Fibroblast of lung (primary cell): Measurements from ENCODE around the gene ITIH6. TPM values are rescaled to one million over a fixed set of nuclear protein-coding genes. Genes with fewer than 3 reads are reported as not detected.
A peak's percentile ranks its signal among the peaks of the same experiment; 100 is the strongest.

ENCODE experiments used
- DNase-seq, 2 donors: peaks; one replicate each; pipeline versions ENCODE4 v3.0.0 to v3.0.0-alpha.2; 2010; ENCODE audit warnings: low read depth in 2 of 2
- H2AFZ ChIP-seq: 2 replicates; pipeline ENCODE4 v1.5.1; 2012; ENCODE audit warnings: low read length, control low read depth, inconsistent platforms
- H3K27ac ChIP-seq: 2 replicates; pipeline ENCODE4 v1.5.1; 2011; ENCODE audit warnings: low read length, control low read depth; ENCODE audit not compliant: insufficient read depth
- H3K27me3 ChIP-seq: 2 replicates; pipeline ENCODE4 v1.5.1; 2011; ENCODE audit warnings: mild to moderate bottlenecking, low read length; ENCODE audit not compliant: control insufficient read depth, insufficient read depth
- H3K36me3 ChIP-seq: 2 replicates; pipeline ENCODE4 v1.5.1; 2011; ENCODE audit warnings: low read length; ENCODE audit not compliant: control insufficient read depth, insufficient read depth
- H3K4me1 ChIP-seq: 2 replicates; pipeline ENCODE4 v1.5.1; 2011; ENCODE audit warnings: low read length; ENCODE audit not compliant: control insufficient read depth, insufficient read depth; ENCODE audit errors: extremely low read depth
- H3K4me2 ChIP-seq: 2 replicates; pipeline ENCODE4 v1.5.1; 2011; ENCODE audit warnings: low read length, control low read depth; ENCODE audit not compliant: insufficient read depth; ENCODE audit errors: extremely low read depth
- H3K4me3 ChIP-seq, 4 experiments: fragments of 200-600 bp in 1 of 4; sonication (generic) in 1 of 4; replicated peaks in 1 of 4; 2 replicates each; pipeline ENCODE4 v1.5.1; 2011 to 2016; ENCODE audit warnings: low read length in 4 of 4, low read depth in 3 of 4, mild to moderate bottlenecking in 3 of 4, control low read depth in 2 of 4, inconsistent platforms in 1 of 4, mixed read lengths in 1 of 4; ENCODE audit not compliant: insufficient read depth in 1 of 4; ENCODE audit errors: control extremely low read depth in 1 of 4
- H3K79me2 ChIP-seq: 2 replicates; pipeline ENCODE4 v1.5.1; 2012; ENCODE audit warnings: mild to moderate bottlenecking, low read length, inconsistent platforms; ENCODE audit not compliant: control insufficient read depth, insufficient read depth
- H3K9ac ChIP-seq: 2 replicates; pipeline ENCODE4 v1.5.1; 2011; ENCODE audit warnings: mild to moderate bottlenecking, low read length, control low read depth; ENCODE audit not compliant: insufficient read depth
- H3K9me3 ChIP-seq: 2 replicates; pipeline ENCODE4 v1.5.1; 2012; ENCODE audit warnings: low read depth, low read length; ENCODE audit not compliant: control insufficient read depth, insufficient read depth
- H4K20me1 ChIP-seq: 2 replicates; pipeline ENCODE4 v1.5.1; 2011; ENCODE audit warnings: low read length; ENCODE audit not compliant: control insufficient read depth, insufficient read depth; ENCODE audit errors: extremely low read depth
- CTCF ChIP-seq, 2 donors: IDR thresholded peaks in 1 of 2; conservative IDR thresholded peaks in 1 of 2; 1 replicate in 1 of 2; 2 replicates in 1 of 2; pipeline ENCODE4 v1.5.1; 2011 to 2012; ENCODE audit warnings: low read length in 2 of 2, control low read depth in 1 of 2, inconsistent platforms in 1 of 2, low read depth in 1 of 2, mild to moderate bottlenecking in 1 of 2
- EZH2 ChIP-seq: IDR thresholded peaks from 2 replicates; pipeline ENCODE4 v1.5.1; 2012; ENCODE audit warnings: low read length, control low read depth, mild to moderate bottlenecking; ENCODE audit errors: missing control alignments
- polyA plus RNA-seq, 2 donors: library from polyadenylated mRNA; depleted of rRNA in 1 of 2; stranded (reverse) in 1 of 2; unstranded in 1 of 2; fragments of >200 nt; gene quantifications; 2 replicates each; pipeline ENCODE4 v1.2.1, GENCODE V29; 2011 to 2012; ENCODE audit warnings: missing spikeins in 1 of 2
- total RNA-seq: library from RNA; depleted of rRNA; stranded (reverse); fragments of >200 nt; gene quantifications from 2 replicates; pipeline ENCODE4 v1.2.1, GENCODE V29; 2014

The ITIH6 gene
- total and polyA plus RNA-seq, 2 donors (not counting 1 experiment from before 2014, with no cell fraction given): not detected

DNA sequence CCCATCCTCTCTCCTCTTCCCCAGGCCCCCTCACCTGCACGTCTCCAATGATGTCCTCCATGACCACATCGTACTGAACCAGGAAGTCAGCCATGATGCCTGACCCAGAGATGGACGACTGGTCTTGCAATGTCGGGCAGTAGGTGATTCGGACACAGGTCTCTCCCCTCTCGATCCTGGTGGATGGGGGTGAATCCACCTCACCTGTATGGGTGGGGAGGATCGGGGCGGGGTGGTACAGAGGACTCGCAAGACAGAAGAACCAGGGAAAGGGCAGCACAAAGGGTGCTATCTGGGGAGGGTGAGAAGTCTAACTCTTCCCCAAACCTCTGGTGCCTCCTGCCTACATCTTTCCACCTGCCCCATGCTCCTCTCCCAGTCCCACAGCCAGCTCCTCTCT lies 9.6 kb downstream of the ITIH6 start:
- no peak overlapping the region for H3K4me3 ChIP-seq
- no peak for DNase-seq
- no peak overlapping the region for H3K27ac ChIP-seq
- no peak overlapping the region for H3K9ac ChIP-seq
- H3K36me3 ChIP-seq: no peaks in the 10 kb centered on the region
- H3K4me2 ChIP-seq: no peak overlapping the region
- H2AFZ ChIP-seq: no peak overlapping the region
- no peaks in the 10 kb centered on the region for H3K4me1 ChIP-seq
- H4K20me1 ChIP-seq: no peaks in the 10 kb centered on the region
- H3K27me3 ChIP-seq: no peaks in the 10 kb centered on the region
- TF ChIP-seq EZH2 (no peak), CTCF (conservative IDR thresholded peaks at IDR 0.05 in 1 of 2, IDR thresholded peaks at IDR 0.05 in 1 of 2; ENCODE audit: low read depth in 1 of 2, low read length in 2 of 2) (no peak)
- no peaks in the 10 kb centered on the region for H3K9me3 ChIP-seq
- no peaks in the 10 kb centered on the region for H3K79me2 ChIP-seq

DNA sequence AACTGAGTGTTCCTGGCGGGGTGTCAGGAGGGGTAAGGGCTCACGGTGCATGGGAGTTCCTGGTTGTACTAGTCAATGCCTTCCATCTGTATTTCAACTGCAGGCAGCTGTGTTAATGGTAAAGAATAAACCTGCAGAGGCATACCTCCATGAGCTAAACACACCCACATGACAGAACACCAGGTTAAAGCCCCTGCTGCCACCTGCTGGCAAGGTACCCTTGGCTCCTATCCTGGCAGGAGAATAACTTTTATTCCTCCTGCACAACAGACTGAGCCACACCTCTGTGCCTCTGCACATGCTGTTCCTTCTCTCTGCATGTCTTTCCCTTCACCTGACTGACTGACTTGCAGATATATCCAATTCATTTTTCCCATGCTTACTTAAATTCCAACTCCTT lies 11.1 kb downstream of the ITIH6 start:
- no peaks in the 10 kb centered on the region for H4K20me1 ChIP-seq
- H3K9me3 ChIP-seq: no peaks in the 10 kb centered on the region
- no peak overlapping the region for H2AFZ ChIP-seq
- no peak overlapping the region for H3K27ac ChIP-seq
- H3K79me2 ChIP-seq: no peaks in the 10 kb centered on the region
- no peak overlapping the region for H3K4me3 ChIP-seq
- no peaks in the 10 kb centered on the region for H3K4me1 ChIP-seq
- TF ChIP-seq CTCF (conservative IDR thresholded peaks at IDR 0.05 in 1 of 2, IDR thresholded peaks at IDR 0.05 in 1 of 2; ENCODE audit: low read depth in 1 of 2, low read length in 2 of 2): no peak
- TF ChIP-seq EZH2: no peak
- H3K36me3 ChIP-seq: no peaks in the 10 kb centered on the region
- DNase-seq: no peak
- H3K4me2 ChIP-seq: no peak overlapping the region
- H3K27me3 ChIP-seq: no peaks in the 10 kb centered on the region
- no peak overlapping the region for H3K9ac ChIP-seq

DNA sequence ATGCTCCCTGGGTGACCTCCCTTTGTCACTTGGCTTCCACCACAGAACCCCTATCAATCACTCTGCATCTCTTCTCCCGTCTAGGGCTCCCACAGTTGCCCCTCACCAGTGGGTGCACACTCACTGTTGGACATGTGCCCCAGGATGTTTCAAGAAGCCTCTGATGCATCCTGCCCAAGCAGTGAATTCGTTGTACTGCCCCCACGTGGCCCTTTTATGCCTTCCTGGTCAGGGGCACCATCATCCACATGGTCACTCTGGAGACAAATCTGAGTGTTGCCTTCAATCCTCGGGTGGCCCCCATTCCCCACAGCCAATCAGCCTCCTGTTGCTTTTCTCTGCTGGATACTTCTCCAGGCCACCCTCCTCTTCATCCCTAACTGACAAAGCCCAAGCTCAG lies 12.2 kb downstream of the ITIH6 start:
- Histone ChIP-seq H3K9me3 (no peaks in the 10 kb centered on the region), H2AFZ (no peak overlapping the region), H3K4me1 (no peaks in the 10 kb centered on the region), H3K4me3 (no peak overlapping the region), H3K36me3 (no peaks in the 10 kb centered on the region), H3K79me2 (no peaks in the 10 kb centered on the region), H3K9ac (no peak overlapping the region), H3K27me3 (no peaks in the 10 kb centered on the region), H4K20me1 (no peaks in the 10 kb centered on the region), H3K27ac (no peak overlapping the region), H3K4me2 (no peak overlapping the region)
- TF ChIP-seq CTCF (conservative IDR thresholded peaks at IDR 0.05 in 1 of 2, IDR thresholded peaks at IDR 0.05 in 1 of 2; ENCODE audit: low read depth in 1 of 2, low read length in 2 of 2): peak in 1 of 2 donors; percentile 16
- no peak for TF ChIP-seq EZH2
- no peak for DNase-seq
